Sigmoid colon (tissue), 7 donors: ENCODE results near the gene TACR1. TPM values are rescaled to one million over a fixed set of nuclear protein-coding genes. Genes with fewer than 3 reads are reported as not detected.

Experiments used
- DNase-seq: peaks from one replicate; pipeline ENCODE4 v3.0.0-alpha.2; 2019
- H3K27ac ChIP-seq, 4 donors: fragments of 200-600 bp; sonication (generic); one replicate each; pipeline ENCODE4 v1.5.1; 2016 to 2019; ENCODE audit warnings: mild to moderate bottlenecking in 1 of 4
- H3K27me3 ChIP-seq, 3 donors: fragments of 200-600 bp; sonication (generic); one replicate each; pipeline ENCODE4 v1.5.1; 2019; ENCODE audit warnings: mild to moderate bottlenecking in 1 of 3
- H3K36me3 ChIP-seq, 4 donors: fragments of 200-600 bp; sonication (generic); one replicate each; pipeline ENCODE4 v1.5.1; 2016 to 2019
- H3K4me1 ChIP-seq, 4 donors: fragments of 200-600 bp; sonication (generic); one replicate each; pipeline ENCODE4 v1.5.1; 2017 to 2019
- H3K4me3 ChIP-seq, 4 donors: fragments of 200-600 bp; sonication (generic); one replicate each; pipeline ENCODE4 v1.5.1; 2017 to 2019; ENCODE audit warnings: mild to moderate bottlenecking in 2 of 4, moderate library complexity in 1 of 4
- H3K9me3 ChIP-seq, 4 donors: fragments of 200-600 bp in 3 of 4; sonication (generic) in 3 of 4; one replicate each; pipeline versions ENCODE4 v1.5.1 to v1.6.1; 2013 to 2019
- CTCF ChIP-seq, 4 experiments: fragments of 450-650 bp in 3 of 4; fragments of 200-600 bp in 1 of 4; IDR thresholded peaks; one replicate each; pipeline ENCODE4 v1.5.1; 2016 to 2019; ENCODE audit warnings: antibody characterized with exemption in 4 of 4, mild to moderate bottlenecking in 3 of 4, moderate library complexity in 2 of 4
- EP300 ChIP-seq, 4 donors: sonication (generic); formaldehyde crosslinking; IDR thresholded peaks; one replicate each; pipeline ENCODE4 v1.6.1; 2017; ENCODE audit warnings: antibody characterized with exemption in 4 of 4
- POLR2A ChIP-seq, 2 donors: fragments of 450-650 bp; IDR thresholded peaks; one replicate each; pipeline ENCODE4 v1.6.1; 2016; ENCODE audit warnings: antibody characterized with exemption in 2 of 2, mild to moderate bottlenecking in 2 of 2, moderate library complexity in 2 of 2
- POLR2AphosphoS5 ChIP-seq, 4 donors: sonication (generic); formaldehyde crosslinking; IDR thresholded peaks; one replicate each; pipeline ENCODE4 v1.6.1; 2017; ENCODE audit warnings: antibody characterized with exemption in 4 of 4
- WGBS, 2 donors: extraction: QIAGEN DNeasy Blood & Tissue Kit; methylation state at CpG; one replicate each; pipeline ENCODE4 v1.1.7; 2013; 5-methylcytosine and 5-hydroxymethylcytosine counted together
- intact Hi-C: fragments of 100-400 bp; cut with DNase I; formaldehyde crosslinking; loops from one replicate; pipeline ENCODE4 v1.15.1; 2023
- polyA plus RNA-seq, 3 donors: library from polyadenylated mRNA; stranded (reverse); fragments of 200-250 nt; gene quantifications; one replicate each; pipeline ENCODE4 v1.2.3, GENCODE V29; 2013
- small RNA-seq, 3 donors: library from RNA; depleted of rRNA; stranded (forward); fragments of <200 nt; gene quantifications; one replicate each; pipeline ENCODE3, GENCODE V24; 2016
- total RNA-seq, 4 donors: library from RNA; depleted of rRNA; stranded (reverse); fragments of >200 nt; gene quantifications; one replicate each; pipeline ENCODE4 v1.1.0, GENCODE V29; 2016
- donor health status: healthy with polysubstance abuse.
- donor health status: Bipolar disorder and iron deficiency.
- donor health status: healthy.

Gene TACR1
- total and polyA plus RNA-seq, 7 donors = 0.22 to 2.5 (median 0.99) TPM; not detected in 2

DNA sequence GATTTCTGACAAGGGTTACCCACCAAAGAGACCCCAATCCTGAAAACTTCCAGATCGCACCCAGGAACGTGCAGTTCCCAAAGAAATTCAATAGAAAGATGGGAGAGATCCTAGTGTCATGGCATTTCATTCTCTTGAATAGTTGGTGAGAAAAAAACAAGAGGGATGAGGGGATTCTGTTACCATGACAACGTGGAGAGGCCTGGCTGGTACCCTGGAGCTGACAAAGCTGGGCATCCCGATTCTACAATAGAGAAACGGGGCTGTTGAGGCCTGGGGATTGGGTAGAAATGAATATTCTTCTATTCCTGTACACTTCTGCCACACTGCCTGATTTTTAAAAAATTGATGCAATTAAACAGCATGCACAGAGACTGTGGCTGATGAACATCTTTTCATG, 199.9 kb downstream of the TACR1 start:
- no peak for DNase-seq
- intact Hi-C loops = no loop called here
- 92 to 96% methylated on average over 5 of the region's 5 CpGs for WGBS, 2 donors
- no peaks in the 10 kb centered on the region for H3K4me1 ChIP-seq
- H3K9me3 ChIP-seq = peaks cover 0 to 6% (median 0%) of the 10 kb centered on the region in 4 donors
- TF ChIP-seq POLR2AphosphoS5 (IDR thresholded peaks at IDR 0.05) (no peak), POLR2A (IDR thresholded peaks at IDR 0.05) (no peak), CTCF (IDR thresholded peaks at IDR 0.05) (no peak), EP300 (IDR thresholded peaks at IDR 0.05) (no peak)
- no peaks in the 10 kb centered on the region for H3K27me3 ChIP-seq
- H3K27ac ChIP-seq = no peak overlapping the region
- H3K36me3 ChIP-seq = no peaks in the 10 kb centered on the region
- H3K4me3 ChIP-seq = no peak overlapping the region

Small RNA genes lying within 50 kb of the gene (small RNA-seq; reads per million reads assigned to genes)
- gene MIR5000 = 0 to 0.30 (median 0.11) reads per million in 3 donors

Other genes with a start within 250 kb of the TACR1 start
- gene POLE4, start 240.9 kb downstream of the TACR1 start, total RNA-seq = 10 to 100 TPM; 26.7 to 51.7 (median 40.6) TPM
- 100 to 1,000 TPM in 1 of 3 donors, 10 to 100 TPM in 2; 60.6 to 147 (median 62.9) TPM for gene POLE4, start 240.9 kb downstream of the TACR1 start, polyA plus RNA-seq